HepG2 (cell line): Measurements from ENCODE around the gene SFT2D2. TPM values are rescaled to one million over a fixed set of nuclear protein-coding genes. Genes with fewer than 3 reads are reported as not detected.

ENCODE experiments used
- ATAC-seq: fragments of 200-7000 bp; cut with Tn5 transposase; 3 replicates; pipeline ENCODE4 v1.9.1; 2020; ENCODE audit warnings: mild to moderate bottlenecking, moderate library complexity
- BruUV-seq: library from RNA; stranded (reverse); fragments of 400-500 nt; replicated peaks from 2 replicates; lab custom pipeline; 2021; lab: Mats Ljungman, UMichigan
- CTCF ChIA-PET: fragments of 300-600 bp; formaldehyde crosslinking; extraction: SDS; loops from one replicate; lab custom pipeline; 2021; ENCODE audit warnings: low total read pairs, inconsistent platforms, low intra/inter-chr PET ratio; lab: Yijun Ruan, JAX
- POLR2A ChIA-PET: fragments of 350-600 bp; sonication (Branson Sonifier 250); formaldehyde crosslinking; loops from one replicate; lab custom pipeline; 2020; ENCODE audit warnings: antibody characterized with exemption, inconsistent platforms; lab: Yijun Ruan, JAX
- DNase-seq: peaks from one replicate; pipeline ENCODE4 v3.0.0-alpha.2; 2015; ENCODE audit warnings: low spot score
- FAIRE-seq: peaks from 3 replicates; lab custom pipeline; 2011; peaks lifted over from hg19 to GRCh38; lab: Jason Lieb, UNC
- H2AFZ ChIP-seq: one replicate; pipeline ENCODE4 v1.6.1; 2011; ENCODE audit warnings: low read length, inconsistent platforms
- H3K27ac ChIP-seq: fragments of 300-600 bp; 3 replicates; pipeline ENCODE4 v1.8.0; 2011; ENCODE audit warnings: mixed run types, mild to moderate bottlenecking, mixed read lengths, low read length, inconsistent platforms; ENCODE audit not compliant: insufficient read depth; ENCODE audit errors: extremely low read length
- H3K27me3 ChIP-seq, 2 experiments: fragments of 200-600 bp in 1 of 2; 2 replicates in 1 of 2; 3 replicates in 1 of 2; pipeline versions ENCODE4 v1.6.0 to v1.8.0; 2011; ENCODE audit warnings: low read length in 2 of 2, mild to moderate bottlenecking in 2 of 2, moderate library complexity in 2 of 2, inconsistent platforms in 1 of 2; ENCODE audit not compliant: insufficient read depth in 2 of 2, control insufficient read depth in 1 of 2
- H3K36me3 ChIP-seq, 2 experiments: fragments of 200-600 bp in 1 of 2; replicated peaks in 1 of 2; 2 replicates in 1 of 2; 3 replicates in 1 of 2; pipeline versions ENCODE4 v1.5.1 to v1.8.0; 2011; ENCODE audit warnings: low read length in 2 of 2, inconsistent platforms in 1 of 2; ENCODE audit not compliant: insufficient read depth in 2 of 2, control insufficient read depth in 1 of 2
- H3K4me1 ChIP-seq: 2 replicates; pipeline ENCODE4 v1.5.1; 2012; ENCODE audit warnings: low read length, inconsistent platforms; ENCODE audit not compliant: insufficient read depth
- H3K4me2 ChIP-seq: 2 replicates; pipeline ENCODE4 v1.6.0; 2011; ENCODE audit warnings: low read depth, low read length, inconsistent platforms
- H3K4me3 ChIP-seq, 3 experiments: fragments of 200-600 bp in 1 of 3; sonication (generic), shearing (Covaris generic) in 1 of 3; replicated peaks in 1 of 3; 2 replicates each; pipeline ENCODE4 v1.5.1; 2011 to 2016; ENCODE audit warnings: low read length in 3 of 3, inconsistent platforms in 2 of 3, low read depth in 2 of 3, mild to moderate bottlenecking in 2 of 3, control low read depth in 1 of 3, mixed read lengths in 1 of 3; ENCODE audit not compliant: insufficient read depth in 1 of 3
- H3K79me2 ChIP-seq: one replicate; pipeline ENCODE4 v1.6.1; 2011; ENCODE audit warnings: low read length, inconsistent platforms; ENCODE audit not compliant: insufficient read depth
- H3K9ac ChIP-seq: 2 replicates; pipeline ENCODE4 v1.6.0; 2011; ENCODE audit warnings: mild to moderate bottlenecking, low read depth, low read length, inconsistent platforms; ENCODE audit not compliant: insufficient read depth
- H3K9me3 ChIP-seq: 2 replicates; pipeline ENCODE4 v1.5.1; 2012; ENCODE audit warnings: mild to moderate bottlenecking, low read length
- H4K20me1 ChIP-seq: 2 replicates; pipeline ENCODE4 v1.6.0; 2011; ENCODE audit warnings: inconsistent platforms, mild to moderate bottlenecking, low read length, moderate library complexity; ENCODE audit not compliant: insufficient read depth
- DRAP1 ChIP-seq: IDR thresholded peaks from 2 replicates; pipeline ENCODE4 v1.6.1; 2016; ENCODE audit warnings: missing genetic modification reagents, missing compliant biosample characterization
- HNRNPH1 ChIP-seq: fragments of 200-400 bp; formaldehyde crosslinking; optimal IDR thresholded peaks from 2 replicates; pipeline ENCODE3; 2017; ENCODE audit warnings: mild to moderate bottlenecking, low read depth, low read length
- NR2C2 ChIP-seq: sonication (generic); formaldehyde crosslinking; IDR thresholded peaks from 2 replicates; pipeline ENCODE4 v1.4.0; 2020; ENCODE audit warnings: missing genetic modification reagents, mild to moderate bottlenecking, moderate library complexity, borderline replicate concordance
- ZNF124 ChIP-seq: sonication (generic); formaldehyde crosslinking; IDR thresholded peaks from 2 replicates; pipeline ENCODE4 v1.4.0; 2020; ENCODE audit warnings: missing genetic modification reagents
- ZNF282 ChIP-seq: fragments of 450-650 bp; IDR thresholded peaks from 2 replicates; pipeline ENCODE4 v1.6.1; 2018; ENCODE audit not compliant: partially characterized antibody
- ZNF550 ChIP-seq: sonication (generic); formaldehyde crosslinking; IDR thresholded peaks from 2 replicates; pipeline ENCODE4 v1.4.0; 2020; ENCODE audit warnings: mild to moderate bottlenecking, missing genetic modification reagents, borderline replicate concordance
- ZNF724P ChIP-seq: sonication (generic); formaldehyde crosslinking; IDR thresholded peaks from 2 replicates; pipeline ENCODE4 v1.8.0; 2022; ENCODE audit warnings: missing genetic modification reagents, borderline replicate concordance
- ZNF773 ChIP-seq: sonication (generic); formaldehyde crosslinking; IDR thresholded peaks from 2 replicates; pipeline ENCODE4 v1.4.0; 2020; ENCODE audit warnings: missing genetic modification reagents, borderline replicate concordance
- ZNF792 ChIP-seq: IDR thresholded peaks from 2 replicates; pipeline ENCODE4 v1.6.1; 2016
- ZSCAN25 ChIP-seq: sonication (generic); formaldehyde crosslinking; IDR thresholded peaks from 2 replicates; pipeline ENCODE4 v1.8.0; 2022; ENCODE audit warnings: mild to moderate bottlenecking, missing genetic modification reagents
- WGBS: methylation state at CpG from one replicate; pipeline ENCODE4 v1.1.6; 2017; ENCODE audit warnings: low lambda C conversion rate; 5-methylcytosine and 5-hydroxymethylcytosine counted together
- in situ Hi-C: cut with HindIII; loops from 2 replicates; pipeline ENCODE4 v1.10.0; 2017; ENCODE audit warnings: low pct_unique_long_range_greater_than_20kb; ENCODE audit not compliant: extremely low pct_ligation_motif_present
- intact Hi-C: fragments of 100-400 bp; cut with micrococcal nuclease; formaldehyde crosslinking; loops from one replicate; pipeline ENCODE4 v1.10.0; 2022; ENCODE audit not compliant: unreplicated experiment
- polyA plus RNA-seq, 8 experiments: library from polyadenylated mRNA; depleted of rRNA in 3 of 8; stranded (reverse) in 7 of 8; unstranded in 1 of 8; fragments of >200 nt; fragmentation: Illumina TruSeq in 4 of 8; extraction: Trizol in 4 of 8; gene quantifications; 2 replicates each; pipeline versions ENCODE4 v1.2.1 to v1.2.3, GENCODE V29; 2011 to 2016; ENCODE audit warnings: low read depth in 4 of 8, missing spikeins in 1 of 8, mixed read lengths in 1 of 8; ENCODE audit not compliant: insufficient read depth in 1 of 8
- total RNA-seq, 5 experiments: library from RNA; depleted of rRNA; stranded (reverse); fragments of >200 nt; fragmentation: Illumina TruSeq; extraction: Trizol; gene quantifications; 2 replicates each; pipeline ENCODE4 v1.2.3, GENCODE V29; 2016; ENCODE audit warnings: low read depth in 1 of 5
- TF ChIP-seq, protein P1 (sequence below): sonication (generic); formaldehyde crosslinking; IDR thresholded peaks from 2 replicates; pipeline ENCODE4 v1.8.1; 2023; ENCODE audit warnings: missing genetic modification reagents, inconsistent platforms, borderline replicate concordance

Gene SFT2D2
- total and polyA plus RNA-seq, 2 of the 13 experiments (the other 11 are each of a cell fraction or from before 2014, with no cell fraction given) = 10.0 to 28.8 TPM

GRCh38 chr1:168291222-168291837 lies 65.5 kb downstream of the SFT2D2 start (continued):
- TF ChIP-seq ZSCAN25 (CRISPR knock-in tag) = no peak

- BruUV-seq = no TSS peak
- no peak for DNase-seq
- ChIA-PET CTCF (no interaction called here), POLR2A (no interaction called here)
- Histone ChIP-seq H3K4me1 (no peaks in the 10 kb centered on the region; the same call in 1 of the 2 replicates), H3K27ac (no peak overlapping the region), H3K4me2 (no peak overlapping the region), H3K4me3 (no peak overlapping the region), H3K79me2 (no peaks in the 10 kb centered on the region), H3K27me3 (no peaks in the 10 kb centered on the region), H2AFZ (no peak overlapping the region)
- 100% methylated on average over 1 of the region's 1 CpG for WGBS
- TF ChIP-seq ZNF792 (CRISPR knock-in tag) = no peak
- TF ChIP-seq ZNF724P (CRISPR knock-in tag) = no peak
- no peak for TF ChIP-seq ZNF550 (CRISPR knock-in tag)
- TF ChIP-seq ZNF124 (CRISPR knock-in tag) = no peak
- TF ChIP-seq ZNF282 = no peak
- TF ChIP-seq, protein P1, sequence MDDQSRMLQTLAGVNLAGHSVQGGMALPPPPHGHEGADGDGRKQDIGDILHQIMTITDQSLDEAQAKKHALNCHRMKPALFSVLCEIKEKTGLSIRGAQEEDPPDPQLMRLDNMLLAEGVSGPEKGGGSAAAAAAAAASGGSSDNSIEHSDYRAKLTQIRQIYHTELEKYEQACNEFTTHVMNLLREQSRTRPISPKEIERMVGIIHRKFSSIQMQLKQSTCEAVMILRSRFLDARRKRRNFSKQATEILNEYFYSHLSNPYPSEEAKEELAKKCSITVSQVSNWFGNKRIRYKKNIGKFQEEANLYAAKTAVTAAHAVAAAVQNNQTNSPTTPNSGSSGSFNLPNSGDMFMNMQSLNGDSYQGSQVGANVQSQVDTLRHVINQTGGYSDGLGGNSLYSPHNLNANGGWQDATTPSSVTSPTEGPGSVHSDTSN = no peak
- TF ChIP-seq DRAP1 (CRISPR knock-in tag) = no peak
- TF ChIP-seq NR2C2 = no peak
- TF ChIP-seq HNRNPH1 = no peak
- no peak for TF ChIP-seq ZNF773
- TF ChIP-seq, all 625 proteins: peak for 0
- in situ Hi-C loops (no loop called here), intact Hi-C loops (no loop called here)
- Histone ChIP-seq H3K36me3 (no peaks in the 10 kb centered on the region), H4K20me1 (no peaks in the 10 kb centered on the region), H3K9me3 (no peaks in the 10 kb centered on the region), H3K9ac (no peak overlapping the region)
- ATAC-seq (no peak), FAIRE-seq (no peak)
These were observed 67.6 kb downstream of the SFT2D2 start for GRCh38 chr1:168293356-168293755.
